Uterus (tissue), 4 donors: ENCODE measurements around the gene YLPM1. TPM values are rescaled to one million over a fixed set of nuclear protein-coding genes. Genes with fewer than 3 reads are reported as not detected.

ENCODE experiments used
- DNase-seq, 2 donors: peaks; one replicate each; pipeline ENCODE4 v3.0.0-alpha.2; 2019 to 2020
- H3K27ac ChIP-seq, 2 donors: fragments of 200-600 bp; sonication (generic); 1 replicate in 1 of 2; 2 replicates in 1 of 2; pipeline ENCODE4 v1.5.1; 2016 to 2018
- H3K27me3 ChIP-seq, 2 donors: fragments of 200-600 bp; sonication (generic); one replicate each; pipeline ENCODE4 v1.5.1; 2018 to 2019; ENCODE audit warnings: control low read depth in 1 of 2
- H3K36me3 ChIP-seq, 2 donors: fragments of 200-600 bp; sonication (generic); one replicate each; pipeline ENCODE4 v1.5.1; 2019; ENCODE audit warnings: control low read depth in 1 of 2
- H3K4me1 ChIP-seq, 2 donors: fragments of 200-600 bp; sonication (generic); one replicate each; pipeline ENCODE4 v1.5.1; 2018 to 2019; ENCODE audit warnings: control low read depth in 1 of 2
- H3K4me3 ChIP-seq, 2 donors: fragments of 200-600 bp; sonication (generic); 1 replicate in 1 of 2; 2 replicates in 1 of 2; pipeline ENCODE4 v1.5.1; 2018 to 2019; ENCODE audit warnings: mild to moderate bottlenecking in 1 of 2
- H3K9me3 ChIP-seq, 2 donors: fragments of 200-600 bp; sonication (generic); one replicate each; pipeline ENCODE4 v1.5.1; 2019; ENCODE audit warnings: control low read depth in 1 of 2
- CTCF ChIP-seq, 4 experiments: fragments of 200-600 bp in 2 of 4; fragments of 450-650 bp in 2 of 4; sonication (generic) in 2 of 4; IDR thresholded peaks; one replicate each; pipeline ENCODE4 v1.5.1; 2016 to 2019; ENCODE audit warnings: antibody characterized with exemption in 4 of 4, mild to moderate bottlenecking in 2 of 4, moderate library complexity in 1 of 4
- POLR2A ChIP-seq, 2 donors: fragments of 450-650 bp; IDR thresholded peaks; one replicate each; pipeline ENCODE4 v1.6.1; 2016; ENCODE audit warnings: antibody characterized with exemption in 2 of 2, mild to moderate bottlenecking in 1 of 2, moderate library complexity in 1 of 2
- intact Hi-C: fragments of 100-400 bp; cut with DNase I; formaldehyde crosslinking; loops from one replicate; pipeline ENCODE4 v1.15.1; 2023; ENCODE audit warnings: low total_unique reads
- total RNA-seq, 4 donors: library from RNA; depleted of rRNA in 3 of 4; stranded (reverse); fragments of >200 nt in 3 of 4; gene quantifications; one replicate each; pipeline versions ENCODE4 v1.1.0 to v1.2.4, GENCODE V29; 2014 to 2023
- donor health status: DM: yes; HTN: yes; CAD: no.

YLPM1 gene
- total RNA-seq, 4 donors from 2014 or later: 8.8 to 118 (median 91.9) TPM

- H3K4me3 ChIP-seq: no peak overlapping the region
- no peaks in the 10 kb centered on the region for H3K4me1 ChIP-seq
- intact Hi-C loops: no loop called here
- DNase-seq: no peak
- H3K27me3 ChIP-seq: no peaks in the 10 kb centered on the region
- no peak overlapping the region for H3K27ac ChIP-seq
- H3K36me3 ChIP-seq: no peaks in the 10 kb centered on the region
- H3K9me3 ChIP-seq: no peaks in the 10 kb centered on the region
- TF ChIP-seq CTCF (IDR thresholded peaks at IDR 0.05): no peak
- TF ChIP-seq POLR2A (IDR thresholded peaks at IDR 0.05): no peak
Measured at GRCh38 chr14:74821267-74821915, 58.3 kb downstream of the YLPM1 start.

GRCh38 chr14:74824997-74825396, 61.9 kb downstream of the YLPM1 start:
- Histone ChIP-seq H3K9me3 (no peaks in the 10 kb centered on the region), H3K27me3 (no peaks in the 10 kb centered on the region), H3K27ac (no peak overlapping the region), H3K4me3 (no peak overlapping the region), H3K36me3 (no peaks in the 10 kb centered on the region), H3K4me1 (no peaks in the 10 kb centered on the region)
- DNase-seq: no peak
- no peak for TF ChIP-seq POLR2A (IDR thresholded peaks at IDR 0.05)
- no peak for TF ChIP-seq CTCF (IDR thresholded peaks at IDR 0.05)
- intact Hi-C loops: no loop called here

GRCh38 chr14:74826574-74826973, 63.5 kb downstream of the YLPM1 start:
- H3K27me3 ChIP-seq: no peaks in the 10 kb centered on the region
- no peaks in the 10 kb centered on the region for H3K4me1 ChIP-seq
- intact Hi-C loops: no loop called here
- TF ChIP-seq CTCF (IDR thresholded peaks at IDR 0.05) (no peak), POLR2A (IDR thresholded peaks at IDR 0.05) (no peak)
- no peak overlapping the region for H3K27ac ChIP-seq
- no peaks in the 10 kb centered on the region for H3K9me3 ChIP-seq
- DNase-seq: no peak
- H3K36me3 ChIP-seq: no peaks in the 10 kb centered on the region
- no peak overlapping the region for H3K4me3 ChIP-seq

GRCh38 chr14:74829251-74829650, 66.1 kb downstream of the YLPM1 start:
- TF ChIP-seq POLR2A (IDR thresholded peaks at IDR 0.05) (no peak), CTCF (IDR thresholded peaks at IDR 0.05) (no peak)

GRCh38 chr14:74832849-74833248, 69.7 kb downstream of the YLPM1 start:
- TF ChIP-seq POLR2A (IDR thresholded peaks at IDR 0.05): no peak
- TF ChIP-seq CTCF (IDR thresholded peaks at IDR 0.05): no peak
- no peak overlapping the region for H3K27ac ChIP-seq
- no peaks in the 10 kb centered on the region for H3K4me1 ChIP-seq
- no peaks in the 10 kb centered on the region for H3K27me3 ChIP-seq
- intact Hi-C loops: no loop called here
- no peaks in the 10 kb centered on the region for H3K36me3 ChIP-seq
- no peak for DNase-seq
- no peaks in the 10 kb centered on the region for H3K9me3 ChIP-seq
- H3K4me3 ChIP-seq: no peak overlapping the region

More at GRCh38 chr14:74829251-74829650, 66.1 kb downstream of the YLPM1 start:
- Histone ChIP-seq H3K9me3 (no peaks in the 10 kb centered on the region), H3K4me3 (no peak overlapping the region), H3K27me3 (no peaks in the 10 kb centered on the region), H3K4me1 (no peaks in the 10 kb centered on the region), H3K27ac (no peak overlapping the region), H3K36me3 (no peaks in the 10 kb centered on the region)
- intact Hi-C loops: no loop called here
- DNase-seq: no peak
